ENCODE results near the gene GPC5.

Gene GPC5

GRCh38 chr13:91520952-91521351 lies 122.5 kb downstream of the GPC5 start:
- H2AFZ ChIP-seq (ENCODE audit: low read depth, low read length, severe bottlenecking): no peak overlapping the region
- no peaks in the 10 kb centered on the region for H3K9me2 ChIP-seq (replicated peaks; ENCODE audit: insufficient read depth, low read length)
- no peaks in the 10 kb centered on the region for H3K79me2 ChIP-seq (ENCODE audit: insufficient read depth, low read length)
- H3K9ac ChIP-seq (ENCODE audit: low read length): no peak overlapping the region
- no peaks in the 10 kb centered on the region for H3K36me3 ChIP-seq (ENCODE audit: low read length)
- H3K4me3 ChIP-seq (ENCODE audit: insufficient read depth, low read length, poor library complexity, severe bottlenecking): no peak overlapping the region
- H4K20me1 ChIP-seq (ENCODE audit: low read depth, low read length): no peaks in the 10 kb centered on the region
- no peak overlapping the region for H3K27ac ChIP-seq (ENCODE audit: low read depth, low read length)
- no peaks in the 10 kb centered on the region for H3K27me3 ChIP-seq (ENCODE audit: low read length)
- no peaks in the 10 kb centered on the region for H3F3A ChIP-seq (ENCODE audit: insufficient read depth)
- no peaks in the 10 kb centered on the region for H3K9me3 ChIP-seq (ENCODE audit: insufficient read depth, low read length)
- H3K4me2 ChIP-seq (ENCODE audit: low read depth, low read length, poor library complexity, severe bottlenecking): no peak overlapping the region
- no peak for TF ChIP-seq EZH2phosphoT487 (conservative IDR thresholded peaks at IDR 0.05; ENCODE audit: low read length)
- no peak for TF ChIP-seq CTCF (IDR thresholded peaks at IDR 0.05; ENCODE audit: insufficient read depth, low read length, poor library complexity, severe bottlenecking)

GRCh38 chr13:91523116-91523515 lies 124.7 kb downstream of the GPC5 start:
- TF ChIP-seq EZH2phosphoT487 (conservative IDR thresholded peaks at IDR 0.05; ENCODE audit: low read length): no peak
- no peak for TF ChIP-seq CTCF (IDR thresholded peaks at IDR 0.05; ENCODE audit: insufficient read depth, low read length, poor library complexity, severe bottlenecking)
- Histone ChIP-seq H3K9me2 (replicated peaks; ENCODE audit: insufficient read depth, low read length) (no peaks in the 10 kb centered on the region), H3K4me3 (ENCODE audit: insufficient read depth, low read length, poor library complexity, severe bottlenecking) (no peak overlapping the region), H3K36me3 (ENCODE audit: low read length) (no peaks in the 10 kb centered on the region), H3K9me3 (ENCODE audit: insufficient read depth, low read length) (no peaks in the 10 kb centered on the region), H3K27me3 (ENCODE audit: low read length) (no peaks in the 10 kb centered on the region), H3K79me2 (ENCODE audit: insufficient read depth, low read length) (no peaks in the 10 kb centered on the region), H3K4me2 (ENCODE audit: low read depth, low read length, poor library complexity, severe bottlenecking) (no peak overlapping the region), H3K9ac (ENCODE audit: low read length) (no peak overlapping the region), H4K20me1 (ENCODE audit: low read depth, low read length) (no peaks in the 10 kb centered on the region), H3K27ac (ENCODE audit: low read depth, low read length) (no peak overlapping the region), H3F3A (ENCODE audit: insufficient read depth) (no peaks in the 10 kb centered on the region), H2AFZ (ENCODE audit: low read depth, low read length, severe bottlenecking) (no peak overlapping the region)

- Histone ChIP-seq H3K27ac (ENCODE audit: low read depth, low read length) (no peak overlapping the region), H3K79me2 (ENCODE audit: insufficient read depth, low read length) (no peaks in the 10 kb centered on the region), H3F3A (ENCODE audit: insufficient read depth) (no peaks in the 10 kb centered on the region), H3K4me2 (ENCODE audit: low read depth, low read length, poor library complexity, severe bottlenecking) (no peak overlapping the region), H4K20me1 (ENCODE audit: low read depth, low read length) (no peaks in the 10 kb centered on the region), H3K9ac (ENCODE audit: low read length) (no peak overlapping the region), H3K9me2 (replicated peaks; ENCODE audit: insufficient read depth, low read length) (no peaks in the 10 kb centered on the region), H3K9me3 (ENCODE audit: insufficient read depth, low read length) (no peaks in the 10 kb centered on the region), H3K4me3 (ENCODE audit: insufficient read depth, low read length, poor library complexity, severe bottlenecking) (no peak overlapping the region), H3K36me3 (ENCODE audit: low read length) (no peaks in the 10 kb centered on the region), H3K27me3 (ENCODE audit: low read length) (no peaks in the 10 kb centered on the region), H2AFZ (ENCODE audit: low read depth, low read length, severe bottlenecking) (no peak overlapping the region)
- TF ChIP-seq CTCF (IDR thresholded peaks at IDR 0.05; ENCODE audit: insufficient read depth, low read length, poor library complexity, severe bottlenecking) (no peak), EZH2phosphoT487 (conservative IDR thresholded peaks at IDR 0.05; ENCODE audit: low read length) (no peak)
Measured at GRCh38 chr13:91526543-91527033, 128.2 kb downstream of the GPC5 start.

Measured in SU-DHL-6 (cell line).